SH-SY5Y (cell line): Measurements from ENCODE around the gene IRF2.

Experiments
- GATA2 ChIP-seq: IDR thresholded peaks from 2 replicates; pipeline ENCODE4 v1.6.1; 2011; ENCODE audit warnings: mild to moderate bottlenecking, low read depth, low read length
- GATA3 ChIP-seq: IDR thresholded peaks from 2 replicates; pipeline ENCODE4 v1.6.1; 2011; ENCODE audit warnings: low read depth, mild to moderate bottlenecking, low read length, moderate library complexity

The IRF2 gene

GRCh38 chr4:184358521-184359232, 115.7 kb downstream of the IRF2 start:
- no peak for TF ChIP-seq GATA2
- TF ChIP-seq GATA3: no peak

GRCh38 chr4:184357772-184358171, 116.6 kb downstream of the IRF2 start:
- no peak for TF ChIP-seq GATA2
- TF ChIP-seq GATA3: no peak

GRCh38 chr4:184357165-184357564, 117.2 kb downstream of the IRF2 start:
- TF ChIP-seq GATA3: no peak

GRCh38 chr4:184356366-184356765, 118.0 kb downstream of the IRF2 start:
- TF ChIP-seq GATA3 (no peak), GATA2 (no peak)

GRCh38 chr4:184355857-184356256, 118.5 kb downstream of the IRF2 start:
- TF ChIP-seq GATA3 (no peak), GATA2 (no peak)

- no peak for TF ChIP-seq GATA3
- TF ChIP-seq GATA2: no peak
Measured at GRCh38 chr4:184355111-184355604, 119.2 kb downstream of the IRF2 start.

- no peak for TF ChIP-seq GATA3
Measured at GRCh38 chr4:184352891-184353290, 121.5 kb downstream of the IRF2 start.

- TF ChIP-seq GATA3: no peak
- TF ChIP-seq GATA2: no peak
Measured at GRCh38 chr4:184351560-184352451, 122.5 kb downstream of the IRF2 start.

- TF ChIP-seq GATA3: no peak
- TF ChIP-seq GATA2: no peak
Measured at GRCh38 chr4:184350964-184351363, 123.4 kb downstream of the IRF2 start.

GRCh38 chr4:184350213-184350817, 124.0 kb downstream of the IRF2 start:
- TF ChIP-seq GATA3 (no peak), GATA2 (no peak)

GRCh38 chr4:184349283-184350039, 124.9 kb downstream of the IRF2 start:
- TF ChIP-seq GATA3 (no peak), GATA2 (no peak)

GRCh38 chr4:184348311-184349233, 125.8 kb downstream of the IRF2 start:
- TF ChIP-seq GATA3 (no peak), GATA2 (no peak)
